Measurements from ENCODE around the gene KCNJ6. TPM values are rescaled to one million over a fixed set of nuclear protein-coding genes. Genes with fewer than 3 reads are reported as not detected.
A peak's percentile ranks its signal among the peaks of the same experiment; 100 is the strongest.

The KCNJ6 gene
- total and polyA plus RNA-seq, 9 of the 15 experiments (the other 6 are each of a cell fraction or from before 2014, with no cell fraction given), result 0.06 to 0.21 (median 0.13) TPM; not detected in 1

GRCh38 chr21:37700641-37701202 lies 215.5 kb downstream of the KCNJ6 start (continued):
- TF ChIP-seq CTCF (IDR thresholded peaks at IDR 0.05 in 2 of 3, conservative IDR thresholded peaks at IDR 0.05 in 1 of 3; ENCODE audit: insufficient read depth in 2 of 3, low read depth in 1 of 3, low read length in 3 of 3), result peak; percentile 80 to 91 (median 86)
- no peak for TF ChIP-seq ZNF165 (CRISPR knock-in tag; IDR thresholded peaks at IDR 0.05; ENCODE audit: borderline replicate concordance)
- TF ChIP-seq PTBP1 (IDR thresholded peaks at IDR 0.05; ENCODE audit: low read depth, low read length), result no peak
- TF ChIP-seq ARID2 (IDR thresholded peaks at IDR 0.05), result 0 out of 2 replicates have a peak, but pooled peaks have one; percentile 6
- no peak for TF ChIP-seq TSC22D4 (tag; IDR thresholded peaks at IDR 0.05)
- peak in 1 of 2 experiments; percentile 50; a peak in 2 of 4 replicates for TF ChIP-seq RCOR1 (IDR thresholded peaks at IDR 0.05; ENCODE audit: borderline replicate concordance in 1 of 2, low read depth in 2 of 2, low read length in 2 of 2)
- TF ChIP-seq NUFIP1 (IDR thresholded peaks at IDR 0.05; ENCODE audit: partially characterized antibody), result no peak
- TF ChIP-seq HDAC8 (tag; IDR thresholded peaks at IDR 0.05), result no peak

Measured in K562 (cell line).